ENCODE data around the gene TMEM92. TPM values are rescaled to one million over a fixed set of nuclear protein-coding genes. Genes with fewer than 3 reads are reported as not detected.

TMEM92 gene
- total RNA-seq, 1 experiment from 2014 or later, result 1.5 TPM

- Mint-ChIP-seq H3K4me1 (ENCODE audit: insufficient read depth, unreplicated experiment) (peaks cover 13% of the 10 kb centered on the region), H3K27me3 (ENCODE audit: insufficient read depth, unreplicated experiment) (no peaks in the 10 kb centered on the region), H3K36me3 (ENCODE audit: insufficient read depth, unreplicated experiment) (peaks cover 4% of the 10 kb centered on the region), H3K4me3 (ENCODE audit: unreplicated experiment) (no peak overlapping the region), H3K9me3 (ENCODE audit: unreplicated experiment) (no peaks in the 10 kb centered on the region), H3K27ac (ENCODE audit: low read depth, unreplicated experiment) (no peak overlapping the region)
- DNase-seq (ENCODE audit: unreplicated experiment), result no peak
- no TSS peak for BruUV-seq (replicated peaks)
- ChIA-PET POLR2A (interaction anchor here (1.2 kb wide), 1 partner anchor 46 kb away, joined by 4 read pairs; no protein-coding TSS in a partner anchor), CTCF (interaction anchor here (1.0 to 1.3 kb wide), 3 partner anchors 9 to 65 kb away, joined by 3 to 7 read pairs (median 4); no protein-coding TSS in a partner anchor)
- TF ChIP-seq CTCF (IDR thresholded peaks at IDR 0.05; ENCODE audit: unreplicated experiment), result no peak
- intact Hi-C loops (cut with micrococcal nuclease), result no loop called here
These were observed 9.1 kb upstream of the TMEM92 start for GRCh38 chr17:50265212-50265611.

- intact Hi-C loops (cut with micrococcal nuclease), result loop anchor here (2.0 kb wide), 1 partner anchor 31 kb away; no protein-coding TSS in a partner anchor
- Mint-ChIP-seq H3K4me1 (ENCODE audit: insufficient read depth, unreplicated experiment) (peaks cover 13% of the 10 kb centered on the region), H3K27ac (ENCODE audit: low read depth, unreplicated experiment) (peak overlapping the region; percentile 50), H3K36me3 (ENCODE audit: insufficient read depth, unreplicated experiment) (peaks cover 4% of the 10 kb centered on the region), H3K4me3 (ENCODE audit: unreplicated experiment) (no peak overlapping the region), H3K27me3 (ENCODE audit: insufficient read depth, unreplicated experiment) (no peaks in the 10 kb centered on the region), H3K9me3 (ENCODE audit: unreplicated experiment) (no peaks in the 10 kb centered on the region)
- POLR2A ChIA-PET, result interaction anchor here (1.2 kb wide), 1 partner anchor 46 kb away, joined by 4 read pairs; no protein-coding TSS in a partner anchor
- CTCF ChIA-PET, result interaction anchor here (1.0 to 1.3 kb wide), 3 partner anchors 10 to 65 kb away, joined by 3 to 7 read pairs (median 4); no protein-coding TSS in a partner anchor
- no TSS peak for BruUV-seq (replicated peaks)
- TF ChIP-seq CTCF (IDR thresholded peaks at IDR 0.05; ENCODE audit: unreplicated experiment), result no peak
- no peak for DNase-seq (ENCODE audit: unreplicated experiment)
These were observed 8.5 kb upstream of the TMEM92 start for GRCh38 chr17:50265690-50266315.

GRCh38 chr17:50266384-50267073, 7.7 kb upstream of the TMEM92 start:
- H3K27ac Mint-ChIP-seq (ENCODE audit: low read depth, unreplicated experiment), result peak overlapping the region; percentile 50
- no peak for TF ChIP-seq CTCF (IDR thresholded peaks at IDR 0.05; ENCODE audit: unreplicated experiment)
- H3K27me3 Mint-ChIP-seq (ENCODE audit: insufficient read depth, unreplicated experiment), result no peaks in the 10 kb centered on the region
- H3K9me3 Mint-ChIP-seq (ENCODE audit: unreplicated experiment), result no peaks in the 10 kb centered on the region
- ChIA-PET POLR2A (interaction anchor here (1.1 to 1.2 kb wide), 2 partner anchors 44 to 47 kb away, joined by 3 to 4 read pairs; no protein-coding TSS in a partner anchor), CTCF (interaction anchor here (1.0 to 16.5 kb wide), 4 partner anchors 26 to 66 kb away, joined by 4 to 162 read pairs (median 13); partner anchors contain the start of gene COL1A1)
- peak; percentile 82 for DNase-seq (ENCODE audit: unreplicated experiment)
- no TSS peak for BruUV-seq (replicated peaks)
- peaks cover 13% of the 10 kb centered on the region for H3K4me1 Mint-ChIP-seq (ENCODE audit: insufficient read depth, unreplicated experiment)
- intact Hi-C loops (cut with micrococcal nuclease), result loop anchor here (2.0 kb wide), 1 partner anchor 30 kb away; no protein-coding TSS in a partner anchor
- H3K36me3 Mint-ChIP-seq (ENCODE audit: insufficient read depth, unreplicated experiment), result peaks cover 4% of the 10 kb centered on the region
- H3K4me3 Mint-ChIP-seq (ENCODE audit: unreplicated experiment), result no peak overlapping the region

Data from MCF 10A (cell line).